ENCODE results near the gene CTTNBP2NL.
"Not testable (repeated sequence)": the region's sequence is repeated elsewhere in the genome, so short reads cannot be mapped to it uniquely, and the experiment has no call there.

- TF ChIP-seq POLR2A, POLR2AphosphoS5 (IDR thresholded peaks at IDR 0.05): not testable (repeated sequence)
- TF ChIP-seq, protein P1, sequence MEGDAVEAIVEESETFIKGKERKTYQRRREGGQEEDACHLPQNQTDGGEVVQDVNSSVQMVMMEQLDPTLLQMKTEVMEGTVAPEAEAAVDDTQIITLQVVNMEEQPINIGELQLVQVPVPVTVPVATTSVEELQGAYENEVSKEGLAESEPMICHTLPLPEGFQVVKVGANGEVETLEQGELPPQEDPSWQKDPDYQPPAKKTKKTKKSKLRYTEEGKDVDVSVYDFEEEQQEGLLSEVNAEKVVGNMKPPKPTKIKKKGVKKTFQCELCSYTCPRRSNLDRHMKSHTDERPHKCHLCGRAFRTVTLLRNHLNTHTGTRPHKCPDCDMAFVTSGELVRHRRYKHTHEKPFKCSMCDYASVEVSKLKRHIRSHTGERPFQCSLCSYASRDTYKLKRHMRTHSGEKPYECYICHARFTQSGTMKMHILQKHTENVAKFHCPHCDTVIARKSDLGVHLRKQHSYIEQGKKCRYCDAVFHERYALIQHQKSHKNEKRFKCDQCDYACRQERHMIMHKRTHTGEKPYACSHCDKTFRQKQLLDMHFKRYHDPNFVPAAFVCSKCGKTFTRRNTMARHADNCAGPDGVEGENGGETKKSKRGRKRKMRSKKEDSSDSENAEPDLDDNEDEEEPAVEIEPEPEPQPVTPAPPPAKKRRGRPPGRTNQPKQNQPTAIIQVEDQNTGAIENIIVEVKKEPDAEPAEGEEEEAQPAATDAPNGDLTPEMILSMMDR (IDR thresholded peaks at IDR 0.05) = not testable (repeated sequence)
Observed at GRCh38 chr1:112400706-112401105, 4.7 kb downstream of the CTTNBP2NL start.

Data from stomach (tissue), 4 donors.